A549 treated with AZD9567 at 1 μM for 4 hours (cell line): ENCODE results near the gene DNAL1. TPM values are rescaled to one million over a fixed set of nuclear protein-coding genes. Genes with fewer than 3 reads are reported as not detected.

Source experiments
- total RNA-seq: library from RNA; stranded (reverse); fragments of 200-300 nt; extraction: Qiagen RNA extraction; gene quantifications from 5 replicates; pipeline ENCODE4 v1.2.3, GENCODE V29; 2022; ENCODE audit not compliant: insufficient read depth

Gene DNAL1
- 8.8 to 10.9 TPM (median 9.0 TPM) in 5 replicates for total RNA-seq

GRCh38 chr14:73644531-73645247, at the start of gene DNAL1:
DNAL1 (plus strand) TSS chr14:73644986; CDS start chr14:73645040, 54 bp downstream.

GRCh38 chr14:73612339-73613045, 32.3 kb upstream of the DNAL1 start, which contains the start of gene ACOT6:
ACOT6 (plus strand) TSS chr14:73612517; CDS start chr14:73612572, 55 bp downstream.

GRCh38 chr14:73713803-73714655, 69.2 kb downstream of the DNAL1 start, which contains the start of gene PNMA1:
PNMA1 (minus strand) TSS chr14:73714384; CDS start chr14:73713639, 745 bp downstream.

Other genes starting within 250 kb of the DNAL1 start
- 38.3 to 43.6 TPM (median 42.2 TPM) in 5 replicates for gene NUMB, start 186.4 kb upstream of the DNAL1 start, total RNA-seq
- 20.9 to 27.2 TPM (median 26.7 TPM) in 5 replicates for gene RIOX1, start 154.1 kb upstream of the DNAL1 start, total RNA-seq
- gene ACOT1, start 107.8 kb upstream of the DNAL1 start, total RNA-seq: 7.3 to 8.3 TPM (median 7.7 TPM) in 5 replicates
- gene HEATR4, start 86.0 kb upstream of the DNAL1 start, total RNA-seq: 0.02 to 0.07 TPM (median 0.05 TPM) in 3 of 5 replicates, not detected in the others
- 49.1 to 51.9 TPM (median 51.3 TPM) in 5 replicates for gene ACOT2, start 75.8 kb upstream of the DNAL1 start, total RNA-seq
- 1.7 to 2.8 TPM (median 1.8 TPM) in 5 replicates for gene ACOT4, start 53.1 kb upstream of the DNAL1 start, total RNA-seq
- not detected in 5 replicates for gene ACOT6, start 32.5 kb upstream of the DNAL1 start, total RNA-seq
- 49.6 to 64.5 TPM (median 61.7 TPM) in 5 replicates for gene PNMA1, start 69.4 kb downstream of the DNAL1 start, total RNA-seq
- 8.3 to 19.9 TPM (median 9.7 TPM) in 5 replicates for gene PTGR2, start 206.8 kb downstream of the DNAL1 start, total RNA-seq
- 43.6 to 50.8 TPM (median 44.6 TPM) in 5 replicates for gene ZNF410, start 241.9 kb downstream of the DNAL1 start, total RNA-seq